Hepatocyte (in vitro differentiated cells): ENCODE results near the gene PTPRT. TPM values are rescaled to one million over a fixed set of nuclear protein-coding genes. Genes with fewer than 3 reads are reported as not detected.
A peak's percentile ranks its signal among the peaks of the same experiment; 100 is the strongest.

Experiments
- DNase-seq: peaks from one replicate; pipeline ENCODE4 v3.0.0-alpha.2; 2016; ENCODE audit warnings: low spot score
- H2AFZ ChIP-seq: fragments of 200-600 bp; sonication (generic); 2 replicates; pipeline ENCODE4 v1.6.0; 2016; ENCODE audit warnings: antibody characterized with exemption, mild to moderate bottlenecking
- H3K27ac ChIP-seq: fragments of 200-600 bp; sonication (generic); 2 replicates; pipeline ENCODE4 v1.5.1; 2016; ENCODE audit warnings: mild to moderate bottlenecking
- H3K27me3 ChIP-seq: fragments of 200-600 bp; sonication (generic); 2 replicates; pipeline ENCODE4 v1.6.1; 2016
- H3K36me3 ChIP-seq: fragments of 200-600 bp; sonication (generic); replicated peaks from 2 replicates; pipeline ENCODE4 v1.5.1; 2016; ENCODE audit warnings: low read depth; ENCODE audit not compliant: insufficient read depth
- H3K4me1 ChIP-seq: fragments of 200-600 bp; sonication (generic); 2 replicates; pipeline ENCODE4 v1.5.1; 2016; ENCODE audit warnings: mild to moderate bottlenecking, moderate library complexity; ENCODE audit not compliant: insufficient read depth
- H3K4me2 ChIP-seq: fragments of 200-600 bp; sonication (generic); 2 replicates; pipeline ENCODE4 v1.6.0; 2016
- H3K4me3 ChIP-seq: fragments of 200-600 bp; sonication (generic); 2 replicates; pipeline ENCODE4 v1.5.1; 2016; ENCODE audit warnings: mild to moderate bottlenecking
- H3K79me2 ChIP-seq: fragments of 200-600 bp; sonication (generic); 2 replicates; pipeline ENCODE4 v1.6.0; 2017; ENCODE audit warnings: mild to moderate bottlenecking
- H3K9me2 ChIP-seq: fragments of 200-600 bp; sonication (generic); replicated peaks from 2 replicates; pipeline ENCODE4 v1.6.0; 2017; ENCODE audit warnings: mild to moderate bottlenecking; ENCODE audit not compliant: insufficient read depth
- H3K9me3 ChIP-seq: fragments of 200-600 bp; sonication (generic); 2 replicates; pipeline ENCODE4 v1.5.1; 2016; ENCODE audit warnings: low read depth, mild to moderate bottlenecking
- H4K20me1 ChIP-seq: fragments of 200-600 bp; sonication (generic); 2 replicates; pipeline ENCODE4 v1.6.0; 2016; ENCODE audit warnings: mild to moderate bottlenecking; ENCODE audit not compliant: insufficient read depth, poor library complexity, severe bottlenecking
- EZH2 ChIP-seq: fragments of 200-600 bp; sonication (generic); IDR thresholded peaks from 2 replicates; pipeline ENCODE4 v1.6.1; 2016; ENCODE audit warnings: antibody characterized with exemption, mild to moderate bottlenecking, borderline replicate concordance
- EZH2phosphoT487 ChIP-seq: fragments of 200-600 bp; sonication (generic); IDR thresholded peaks from one replicate; pipeline ENCODE4 v1.6.1; 2018; ENCODE audit warnings: antibody characterized with exemption, mild to moderate bottlenecking, low read depth, moderate library complexity; ENCODE audit not compliant: unreplicated experiment, severe bottlenecking
- WGBS: methylation state at CpG from one replicate; pipeline ENCODE4 v1.1.6; 2016; ENCODE audit warnings: low lambda C conversion rate; ENCODE audit errors: missing lambda C conversion rate; 5-methylcytosine and 5-hydroxymethylcytosine counted together
- polyA plus RNA-seq: library from polyadenylated mRNA; unstranded; fragments of >200 nt; fragmentation: Nextera tagmentation; extraction: Ambion mirVana; gene quantifications from 2 replicates; pipeline ENCODE4 v1.2.1, GENCODE V29; 2016
- total RNA-seq: library from RNA; depleted of rRNA; stranded (reverse); fragments of >200 nt; gene quantifications from 2 replicates; pipeline ENCODE4 v1.2.3, GENCODE V29; 2014
- TF ChIP-seq, protein P1 (sequence below): fragments of 200-600 bp; sonication (generic); IDR thresholded peaks from 2 replicates; pipeline ENCODE4 v1.5.1; 2016; ENCODE audit warnings: antibody characterized with exemption, mild to moderate bottlenecking; ENCODE audit not compliant: poor library complexity

Gene PTPRT
- total and polyA plus RNA-seq, 2 experiments from 2014 or later: 0.47 to 0.83 TPM

DNA sequence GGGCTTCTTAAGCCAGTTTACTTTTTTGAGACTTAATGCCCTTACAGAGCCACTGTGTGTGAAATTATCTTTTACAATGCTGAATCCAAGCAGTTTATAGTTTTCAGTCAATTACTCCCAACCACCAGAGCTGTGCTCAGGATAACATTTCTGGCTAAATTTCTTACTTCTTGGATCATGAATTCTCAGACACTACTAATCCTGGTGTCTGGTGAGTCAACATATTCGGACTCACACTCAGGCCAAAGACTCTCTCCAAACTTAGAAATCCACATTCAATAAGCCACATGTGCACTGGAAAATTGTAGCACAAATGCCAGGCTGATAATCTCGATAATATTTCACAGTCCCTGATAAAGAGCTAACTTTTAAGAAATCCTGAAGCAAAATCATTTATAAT lies 49.0 kb downstream of the PTPRT start:
- Histone ChIP-seq H4K20me1 (no peaks in the 10 kb centered on the region), H3K36me3 (no peaks in the 10 kb centered on the region), H3K9me3 (no peaks in the 10 kb centered on the region), H2AFZ (no peak overlapping the region), H3K27ac (no peak overlapping the region), H3K4me1 (peaks cover 3% of the 10 kb centered on the region), H3K79me2 (no peaks in the 10 kb centered on the region), H3K4me3 (no peak overlapping the region), H3K4me2 (no peak overlapping the region), H3K27me3 (no peaks in the 10 kb centered on the region), H3K9me2 (no peaks in the 10 kb centered on the region)
- TF ChIP-seq EZH2phosphoT487: no peak
- TF ChIP-seq, protein P1, sequence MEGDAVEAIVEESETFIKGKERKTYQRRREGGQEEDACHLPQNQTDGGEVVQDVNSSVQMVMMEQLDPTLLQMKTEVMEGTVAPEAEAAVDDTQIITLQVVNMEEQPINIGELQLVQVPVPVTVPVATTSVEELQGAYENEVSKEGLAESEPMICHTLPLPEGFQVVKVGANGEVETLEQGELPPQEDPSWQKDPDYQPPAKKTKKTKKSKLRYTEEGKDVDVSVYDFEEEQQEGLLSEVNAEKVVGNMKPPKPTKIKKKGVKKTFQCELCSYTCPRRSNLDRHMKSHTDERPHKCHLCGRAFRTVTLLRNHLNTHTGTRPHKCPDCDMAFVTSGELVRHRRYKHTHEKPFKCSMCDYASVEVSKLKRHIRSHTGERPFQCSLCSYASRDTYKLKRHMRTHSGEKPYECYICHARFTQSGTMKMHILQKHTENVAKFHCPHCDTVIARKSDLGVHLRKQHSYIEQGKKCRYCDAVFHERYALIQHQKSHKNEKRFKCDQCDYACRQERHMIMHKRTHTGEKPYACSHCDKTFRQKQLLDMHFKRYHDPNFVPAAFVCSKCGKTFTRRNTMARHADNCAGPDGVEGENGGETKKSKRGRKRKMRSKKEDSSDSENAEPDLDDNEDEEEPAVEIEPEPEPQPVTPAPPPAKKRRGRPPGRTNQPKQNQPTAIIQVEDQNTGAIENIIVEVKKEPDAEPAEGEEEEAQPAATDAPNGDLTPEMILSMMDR: no peak
- no peak for TF ChIP-seq EZH2
- no peak for DNase-seq
- 71% methylated on average over 2 of the region's 2 CpGs for WGBS

DNA sequence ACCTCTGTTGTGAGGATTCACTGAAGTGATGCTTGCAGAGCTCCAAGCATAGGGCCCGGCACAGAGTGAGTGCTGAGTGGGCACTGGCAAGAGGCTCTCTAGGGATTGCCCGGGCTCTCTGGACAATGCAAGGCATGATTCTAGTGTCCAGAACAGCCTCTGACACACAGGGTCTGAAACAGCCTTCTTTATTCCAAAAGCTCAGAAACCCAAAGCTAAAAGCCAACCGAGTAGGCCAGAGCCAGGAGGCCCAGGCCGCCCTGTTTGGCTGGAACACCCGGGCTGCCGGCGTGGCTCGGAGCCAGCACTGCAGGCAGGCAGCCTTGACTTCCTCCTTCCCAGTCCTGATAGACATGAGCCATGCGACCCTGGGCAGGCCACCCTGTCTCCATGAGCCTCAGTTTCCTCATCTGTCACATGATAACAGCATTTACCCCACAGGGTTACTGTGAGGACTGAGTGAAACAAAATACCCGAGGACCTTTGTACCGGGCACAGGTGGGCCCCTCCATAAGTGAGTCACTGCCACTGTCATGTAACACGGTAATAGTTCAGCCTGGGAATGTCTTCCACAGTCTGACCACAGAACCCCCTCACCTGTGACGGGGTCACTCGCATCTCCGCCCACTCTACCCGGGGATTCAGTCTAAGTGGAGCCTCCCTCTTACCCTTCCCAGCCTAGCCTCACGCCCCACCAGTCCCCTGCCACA lies 51.5 kb downstream of the PTPRT start:
- H3K4me1 ChIP-seq: peaks cover 3% of the 10 kb centered on the region
- no peaks in the 10 kb centered on the region for H3K9me2 ChIP-seq
- H3K4me2 ChIP-seq: no peak overlapping the region
- no peaks in the 10 kb centered on the region for H4K20me1 ChIP-seq
- DNase-seq: peak; percentile 24
- no peaks in the 10 kb centered on the region for H3K27me3 ChIP-seq
- 87% methylated on average over 17 of the region's 17 CpGs for WGBS
- peak overlapping the region; percentile 20 for H3K27ac ChIP-seq
- no peaks in the 10 kb centered on the region for H3K9me3 ChIP-seq
- no peak overlapping the region for H2AFZ ChIP-seq
- no peaks in the 10 kb centered on the region for H3K36me3 ChIP-seq
- no peaks in the 10 kb centered on the region for H3K79me2 ChIP-seq
- H3K4me3 ChIP-seq: no peak overlapping the region
- TF ChIP-seq EZH2phosphoT487: no peak

DNA sequence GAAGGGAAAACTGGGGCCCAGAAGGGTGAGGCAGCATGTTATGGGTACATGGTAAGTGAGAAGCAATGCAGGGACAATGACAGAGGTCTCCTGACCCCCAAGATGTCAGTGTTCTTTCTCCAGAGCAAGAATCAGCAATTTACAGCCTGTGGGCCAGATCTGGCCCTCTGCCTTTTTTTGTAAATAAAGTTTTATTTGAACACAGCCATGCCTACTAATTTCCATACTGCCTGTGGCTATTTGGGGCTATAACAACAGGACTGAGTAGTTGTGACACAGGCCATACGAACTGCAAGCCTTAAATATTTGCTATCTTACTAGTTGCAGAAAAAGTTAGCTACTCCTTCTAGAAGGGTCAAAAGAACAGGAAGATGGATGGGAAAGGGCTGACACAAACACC lies 52.5 kb downstream of the PTPRT start:
- TF ChIP-seq EZH2phosphoT487 (no peak), EZH2 (no peak)
- TF ChIP-seq, protein P1: no peak
- H3K4me1 ChIP-seq: peaks cover 3% of the 10 kb centered on the region
- H2AFZ ChIP-seq: no peak overlapping the region
- no peak overlapping the region for H3K27ac ChIP-seq
- H3K4me3 ChIP-seq: no peak overlapping the region
- H3K79me2 ChIP-seq: no peaks in the 10 kb centered on the region
- DNase-seq: no peak
- H3K9me3 ChIP-seq: no peaks in the 10 kb centered on the region
- no peak overlapping the region for H3K4me2 ChIP-seq
- H4K20me1 ChIP-seq: no peaks in the 10 kb centered on the region
- WGBS: 92% methylated on average over 1 of the region's 1 CpG
- no peaks in the 10 kb centered on the region for H3K36me3 ChIP-seq
- H3K27me3 ChIP-seq: no peaks in the 10 kb centered on the region
- no peaks in the 10 kb centered on the region for H3K9me2 ChIP-seq

DNA sequence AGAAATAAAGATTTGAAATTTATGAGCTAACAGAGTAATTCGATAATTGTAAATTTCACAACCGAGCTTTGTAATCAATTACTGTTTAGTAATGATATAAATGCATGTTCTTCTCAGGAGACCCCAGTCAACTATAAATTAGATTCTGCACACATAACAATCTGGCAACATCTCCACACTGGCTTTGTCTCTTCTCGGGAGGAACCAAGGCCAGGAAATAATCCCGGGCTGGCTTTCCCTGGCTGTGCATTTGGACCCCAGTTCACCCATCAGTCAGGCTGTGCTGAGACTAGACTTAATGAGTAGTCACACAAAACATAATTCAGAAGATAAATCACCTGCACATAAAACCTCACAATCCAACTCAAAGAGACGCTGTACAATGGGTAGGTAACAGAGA lies 65.5 kb downstream of the PTPRT start:
- 93% methylated on average over 5 of the region's 5 CpGs for WGBS

More for the DNA sequence above, 65.5 kb downstream of the PTPRT start:
- Histone ChIP-seq H3K79me2 (no peaks in the 10 kb centered on the region), H3K4me3 (no peak overlapping the region), H3K4me2 (no peak overlapping the region), H3K27me3 (no peaks in the 10 kb centered on the region), H3K4me1 (no peaks in the 10 kb centered on the region), H3K36me3 (no peaks in the 10 kb centered on the region), H3K9me3 (no peaks in the 10 kb centered on the region), H2AFZ (no peak overlapping the region), H4K20me1 (no peaks in the 10 kb centered on the region), H3K9me2 (no peaks in the 10 kb centered on the region), H3K27ac (no peak overlapping the region)
- TF ChIP-seq, protein P1: no peak
- TF ChIP-seq EZH2phosphoT487 (no peak), EZH2 (no peak)
- DNase-seq: no peak
